OCI-LY1 (cell line): ENCODE data around the gene CTTNBP2.
A peak's percentile ranks its signal among the peaks of the same experiment; 100 is the strongest.

Experiments used
- H2AFZ ChIP-seq: fragments of 200-600 bp; sonication (generic), shearing (Covaris generic); 2 replicates; pipeline ENCODE4 v1.6.0; 2014; ENCODE audit warnings: antibody characterized with exemption, mild to moderate bottlenecking, low read length
- H3F3A ChIP-seq: fragments of 200-600 bp; sonication (generic), shearing (Covaris generic); 2 replicates; pipeline ENCODE4 v1.6.0; 2014; ENCODE audit warnings: mild to moderate bottlenecking, antibody characterized with exemption, low read length, moderate library complexity; ENCODE audit not compliant: insufficient read depth
- H3K27ac ChIP-seq: fragments of 200-600 bp; sonication (generic); 2 replicates; pipeline ENCODE4 v1.5.1; 2014; ENCODE audit warnings: low read length, mixed run types, mild to moderate bottlenecking, low read depth; ENCODE audit not compliant: poor library complexity, severe bottlenecking
- H3K27me3 ChIP-seq: fragments of 200-600 bp; sonication (generic); 2 replicates; pipeline ENCODE4 v1.6.0; 2014; ENCODE audit warnings: antibody characterized with exemption, mild to moderate bottlenecking, low read length, moderate library complexity; ENCODE audit not compliant: insufficient read depth
- H3K36me3 ChIP-seq: fragments of 200-600 bp; sonication (generic); 2 replicates; pipeline ENCODE4 v1.6.1; 2014; ENCODE audit warnings: mild to moderate bottlenecking, antibody characterized with exemption, low read length, moderate library complexity, mixed read lengths; ENCODE audit not compliant: insufficient read depth
- H3K4me1 ChIP-seq: fragments of 200-600 bp; sonication (generic); 2 replicates; pipeline ENCODE4 v1.5.1; 2014; ENCODE audit warnings: mild to moderate bottlenecking, low read length, moderate library complexity; ENCODE audit not compliant: insufficient read depth, severe bottlenecking
- H3K4me2 ChIP-seq: fragments of 200-600 bp; sonication (generic), shearing (Covaris generic); 2 replicates; pipeline ENCODE4 v1.6.1; 2014; ENCODE audit warnings: low read length
- H3K4me3 ChIP-seq: fragments of 200-600 bp; sonication (generic); 2 replicates; pipeline ENCODE4 v1.5.1; 2014; ENCODE audit warnings: low read length, low read depth, mild to moderate bottlenecking, mixed read lengths; ENCODE audit not compliant: poor library complexity, severe bottlenecking
- H3K79me2 ChIP-seq: fragments of 200-600 bp; shearing (Covaris generic); 2 replicates; pipeline ENCODE4 v1.6.1; 2016; ENCODE audit warnings: mixed run types, low read length, mixed read lengths; ENCODE audit not compliant: insufficient read depth
- H3K9ac ChIP-seq: fragments of 200-600 bp; sonication (generic), shearing (Covaris generic); 2 replicates; pipeline ENCODE4 v1.6.1; 2014; ENCODE audit warnings: mild to moderate bottlenecking, low read length, mixed read lengths
- H3K9me2 ChIP-seq: fragments of 200-600 bp; sonication (generic), shearing (Covaris generic); 2 replicates; pipeline ENCODE4 v1.6.1; 2014; ENCODE audit warnings: low read depth, mild to moderate bottlenecking, low read length, mixed read lengths
- H3K9me3 ChIP-seq: fragments of 200-600 bp; shearing (Covaris generic); 2 replicates; pipeline ENCODE4 v1.6.1; 2014; ENCODE audit warnings: low read length, mixed read lengths
- H4K20me1 ChIP-seq: fragments of 200-600 bp; sonication (generic), shearing (Covaris generic); 2 replicates; pipeline ENCODE4 v1.6.0; 2016; ENCODE audit warnings: mild to moderate bottlenecking, low read length; ENCODE audit not compliant: insufficient read depth
- EZH2 ChIP-seq: fragments of 200-600 bp; sonication (generic), shearing (Covaris generic); IDR thresholded peaks from 2 replicates; pipeline ENCODE4 v1.8.0; 2017; ENCODE audit warnings: borderline replicate concordance, mixed run types, mild to moderate bottlenecking, antibody characterized with exemption, low read length, moderate library complexity, mixed read lengths
- TF ChIP-seq, protein P1 (sequence below): fragments of 200-600 bp; sonication (generic), shearing (Covaris generic); IDR thresholded peaks from 2 replicates; pipeline ENCODE4 v1.5.1; 2017; ENCODE audit warnings: mild to moderate bottlenecking, antibody characterized with exemption, low read length, moderate library complexity, mixed read lengths

CTTNBP2 gene

GRCh38 chr7:117750612-117751563 lies 122.4 kb downstream of the CTTNBP2 start:
- H3K27ac ChIP-seq, result no peak overlapping the region
- TF ChIP-seq, protein P1, sequence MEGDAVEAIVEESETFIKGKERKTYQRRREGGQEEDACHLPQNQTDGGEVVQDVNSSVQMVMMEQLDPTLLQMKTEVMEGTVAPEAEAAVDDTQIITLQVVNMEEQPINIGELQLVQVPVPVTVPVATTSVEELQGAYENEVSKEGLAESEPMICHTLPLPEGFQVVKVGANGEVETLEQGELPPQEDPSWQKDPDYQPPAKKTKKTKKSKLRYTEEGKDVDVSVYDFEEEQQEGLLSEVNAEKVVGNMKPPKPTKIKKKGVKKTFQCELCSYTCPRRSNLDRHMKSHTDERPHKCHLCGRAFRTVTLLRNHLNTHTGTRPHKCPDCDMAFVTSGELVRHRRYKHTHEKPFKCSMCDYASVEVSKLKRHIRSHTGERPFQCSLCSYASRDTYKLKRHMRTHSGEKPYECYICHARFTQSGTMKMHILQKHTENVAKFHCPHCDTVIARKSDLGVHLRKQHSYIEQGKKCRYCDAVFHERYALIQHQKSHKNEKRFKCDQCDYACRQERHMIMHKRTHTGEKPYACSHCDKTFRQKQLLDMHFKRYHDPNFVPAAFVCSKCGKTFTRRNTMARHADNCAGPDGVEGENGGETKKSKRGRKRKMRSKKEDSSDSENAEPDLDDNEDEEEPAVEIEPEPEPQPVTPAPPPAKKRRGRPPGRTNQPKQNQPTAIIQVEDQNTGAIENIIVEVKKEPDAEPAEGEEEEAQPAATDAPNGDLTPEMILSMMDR, result peak; percentile 69
- no peak for TF ChIP-seq EZH2
- H3K36me3 ChIP-seq, result no peaks in the 10 kb centered on the region
- no peaks in the 10 kb centered on the region for H3K79me2 ChIP-seq
- H2AFZ ChIP-seq, result no peak overlapping the region
- H3F3A ChIP-seq, result no peaks in the 10 kb centered on the region
- no peak overlapping the region for H3K9ac ChIP-seq
- H3K4me2 ChIP-seq, result no peak overlapping the region
- H4K20me1 ChIP-seq, result no peaks in the 10 kb centered on the region
- no peak overlapping the region for H3K4me3 ChIP-seq
- no peaks in the 10 kb centered on the region for H3K4me1 ChIP-seq
- H3K9me2 ChIP-seq, result no peaks in the 10 kb centered on the region
- no peaks in the 10 kb centered on the region for H3K27me3 ChIP-seq
- no peaks in the 10 kb centered on the region for H3K9me3 ChIP-seq

- Histone ChIP-seq H2AFZ (no peak overlapping the region), H3K9ac (no peak overlapping the region), H3K79me2 (no peaks in the 10 kb centered on the region), H3K36me3 (no peaks in the 10 kb centered on the region), H3K27ac (no peak overlapping the region), H3K4me1 (no peaks in the 10 kb centered on the region), H3K27me3 (0 out of 2 replicates have a peak, but pooled peaks cover 4% of the 10 kb centered on the region), H4K20me1 (no peaks in the 10 kb centered on the region), H3K9me2 (no peaks in the 10 kb centered on the region), H3K4me3 (no peak overlapping the region), H3K9me3 (no peaks in the 10 kb centered on the region), H3K4me2 (no peak overlapping the region), H3F3A (no peaks in the 10 kb centered on the region)
- TF ChIP-seq, protein P1, result no peak
- no peak for TF ChIP-seq EZH2
Observed at GRCh38 chr7:117741962-117742361, 131.3 kb downstream of the CTTNBP2 start.

GRCh38 chr7:117739085-117739484 lies 134.2 kb downstream of the CTTNBP2 start:
- H3K36me3 ChIP-seq, result no peaks in the 10 kb centered on the region

More at GRCh38 chr7:117739085-117739484, 134.2 kb downstream of the CTTNBP2 start:
- Histone ChIP-seq H3K9me2 (no peaks in the 10 kb centered on the region), H3F3A (no peaks in the 10 kb centered on the region), H3K9ac (no peak overlapping the region), H3K27ac (no peak overlapping the region), H3K4me2 (no peak overlapping the region), H3K9me3 (no peaks in the 10 kb centered on the region), H3K79me2 (no peaks in the 10 kb centered on the region), H3K4me3 (no peak overlapping the region), H3K27me3 (0 out of 2 replicates have a peak, but pooled peaks cover 4% of the 10 kb centered on the region), H4K20me1 (no peaks in the 10 kb centered on the region), H3K4me1 (no peaks in the 10 kb centered on the region), H2AFZ (no peak overlapping the region)
- TF ChIP-seq, protein P1, result no peak
- no peak for TF ChIP-seq EZH2
